ENCODE measurements around the gene GRIA1. TPM values are rescaled to one million over a fixed set of nuclear protein-coding genes. Genes with fewer than 3 reads are reported as not detected.

The GRIA1 gene
- total RNA-seq, 2 donors from 2014 or later, result 12.4 to 39.0 TPM

DNA sequence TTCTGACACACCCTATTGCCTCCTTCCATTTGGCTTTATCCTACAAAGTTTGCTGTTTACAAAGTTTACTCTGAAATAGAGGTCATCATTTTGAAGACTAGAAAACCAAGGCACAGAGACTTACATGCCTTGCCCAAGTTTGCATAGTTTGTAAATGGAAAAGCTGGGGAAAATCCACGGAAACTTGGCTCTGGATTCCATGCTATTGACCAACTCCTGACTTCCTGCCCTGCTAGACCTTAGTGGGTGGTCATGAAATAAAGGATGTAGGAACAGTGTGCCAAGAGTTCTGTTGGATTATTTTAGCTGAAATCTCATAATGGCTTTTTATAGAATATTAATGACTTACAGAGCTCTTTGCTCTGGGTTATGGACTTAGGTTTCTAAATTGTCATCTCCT, 69.5 kb downstream of the GRIA1 start:
- Histone ChIP-seq H3K9me3 (no peaks in the 10 kb centered on the region), H3K27ac (peak overlapping the region in 1 of 2 donors; percentile 43), H3K4me1 (ENCODE audit: control insufficient read depth in 1 of 2, low read depth in 2 of 2) (peaks cover 6 to 15% of the 10 kb centered on the region in 2 donors), H3K27me3 (replicated peaks; ENCODE audit: insufficient read depth) (no peaks in the 10 kb centered on the region), H3K36me3 (no peaks in the 10 kb centered on the region), H3K4me3 (no peak overlapping the region)
- TF ChIP-seq, protein P1, sequence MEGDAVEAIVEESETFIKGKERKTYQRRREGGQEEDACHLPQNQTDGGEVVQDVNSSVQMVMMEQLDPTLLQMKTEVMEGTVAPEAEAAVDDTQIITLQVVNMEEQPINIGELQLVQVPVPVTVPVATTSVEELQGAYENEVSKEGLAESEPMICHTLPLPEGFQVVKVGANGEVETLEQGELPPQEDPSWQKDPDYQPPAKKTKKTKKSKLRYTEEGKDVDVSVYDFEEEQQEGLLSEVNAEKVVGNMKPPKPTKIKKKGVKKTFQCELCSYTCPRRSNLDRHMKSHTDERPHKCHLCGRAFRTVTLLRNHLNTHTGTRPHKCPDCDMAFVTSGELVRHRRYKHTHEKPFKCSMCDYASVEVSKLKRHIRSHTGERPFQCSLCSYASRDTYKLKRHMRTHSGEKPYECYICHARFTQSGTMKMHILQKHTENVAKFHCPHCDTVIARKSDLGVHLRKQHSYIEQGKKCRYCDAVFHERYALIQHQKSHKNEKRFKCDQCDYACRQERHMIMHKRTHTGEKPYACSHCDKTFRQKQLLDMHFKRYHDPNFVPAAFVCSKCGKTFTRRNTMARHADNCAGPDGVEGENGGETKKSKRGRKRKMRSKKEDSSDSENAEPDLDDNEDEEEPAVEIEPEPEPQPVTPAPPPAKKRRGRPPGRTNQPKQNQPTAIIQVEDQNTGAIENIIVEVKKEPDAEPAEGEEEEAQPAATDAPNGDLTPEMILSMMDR (IDR thresholded peaks at IDR 0.05), result no peak
- ATAC-seq (ENCODE audit: insufficient number of reproducible peaks, low FRiP score, low read depth) (peak; percentile 57), DNase-seq (ENCODE audit: low spot score) (no peak)

DNA sequence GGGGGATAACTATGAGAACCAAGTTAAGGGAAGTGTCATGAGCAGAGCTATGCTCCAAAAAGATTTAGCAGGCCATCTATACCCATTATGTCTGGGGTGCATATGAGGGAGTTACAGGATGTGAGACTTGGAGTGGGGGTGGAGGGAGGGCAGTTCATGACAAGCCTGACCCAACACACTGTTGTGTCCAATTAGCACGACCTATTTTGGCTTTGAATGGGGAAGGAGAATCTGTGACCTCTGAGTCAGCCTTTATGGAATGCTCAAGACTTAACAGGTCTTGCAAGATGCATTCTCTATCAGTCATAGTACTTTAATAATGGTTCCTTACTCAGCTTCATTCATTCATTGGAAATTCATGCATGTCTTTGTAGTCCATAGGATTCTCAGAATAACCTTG, 71.7 kb downstream of the GRIA1 start:
- no peaks in the 10 kb centered on the region for H3K9me3 ChIP-seq
- DNase-seq (ENCODE audit: low spot score), result no peak
- peaks cover 6 to 15% of the 10 kb centered on the region in 2 donors for H3K4me1 ChIP-seq (ENCODE audit: control insufficient read depth in 1 of 2, low read depth in 2 of 2)
- no peaks in the 10 kb centered on the region for H3K27me3 ChIP-seq (replicated peaks; ENCODE audit: insufficient read depth)
- H3K36me3 ChIP-seq, result no peaks in the 10 kb centered on the region
- H3K4me3 ChIP-seq, result no peak overlapping the region
- TF ChIP-seq, protein P1 (IDR thresholded peaks at IDR 0.05), result no peak
- H3K27ac ChIP-seq, result no peak overlapping the region
- ATAC-seq (ENCODE audit: insufficient number of reproducible peaks, low FRiP score, low read depth), result no peak

DNA sequence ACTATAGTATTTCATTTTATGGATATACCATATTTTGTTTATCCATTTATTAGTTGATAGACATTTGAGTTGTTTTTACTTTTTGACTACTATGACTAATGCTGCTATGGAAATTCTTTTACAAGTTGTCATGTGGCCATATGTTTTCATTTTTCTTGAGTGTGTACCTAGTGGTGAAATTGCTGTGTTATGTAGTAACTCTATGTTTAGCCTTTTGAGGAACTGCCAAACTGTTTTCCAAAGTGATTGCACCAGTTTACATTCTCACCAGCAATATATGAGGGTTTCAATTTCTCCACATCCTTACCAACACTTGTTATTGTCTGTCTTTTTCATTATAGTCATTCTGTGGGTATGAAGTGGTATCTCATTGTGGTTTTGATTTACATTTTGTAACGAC, 75.4 kb downstream of the GRIA1 start:
- Histone ChIP-seq H3K36me3 (no peaks in the 10 kb centered on the region), H3K4me1 (ENCODE audit: control insufficient read depth in 1 of 2, low read depth in 2 of 2) (peaks cover 16 to 25% of the 10 kb centered on the region in 2 donors), H3K9me3 (no peaks in the 10 kb centered on the region), H3K27me3 (replicated peaks; ENCODE audit: insufficient read depth) (no peaks in the 10 kb centered on the region), H3K27ac (no peak overlapping the region), H3K4me3 (no peak overlapping the region)
- DNase-seq (ENCODE audit: low spot score), result no peak
- TF ChIP-seq, protein P1 (IDR thresholded peaks at IDR 0.05), result no peak
- no peak for ATAC-seq (ENCODE audit: insufficient number of reproducible peaks, low FRiP score, low read depth)

DNA sequence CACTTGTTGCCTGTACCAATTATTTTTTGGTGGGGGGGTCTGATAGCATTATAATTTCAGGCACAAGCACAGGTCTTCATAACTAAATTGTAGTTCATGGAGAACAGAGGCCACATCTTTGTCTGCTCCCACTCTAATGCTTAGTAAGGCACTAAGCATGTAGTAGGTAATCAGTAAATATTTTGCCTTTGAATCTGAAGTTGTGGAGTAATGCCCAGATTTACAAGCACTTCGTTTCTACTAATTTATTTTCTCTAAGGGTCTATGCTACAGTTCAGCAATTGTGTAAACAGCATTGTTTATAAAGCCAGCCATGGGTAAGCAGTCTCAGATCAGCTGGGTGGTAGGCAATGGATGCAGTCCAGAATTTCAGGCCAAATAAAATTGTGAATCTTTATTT, 78.6 kb downstream of the GRIA1 start:
- H3K4me1 ChIP-seq (ENCODE audit: control insufficient read depth in 1 of 2, low read depth in 2 of 2), result peaks cover 37 to 57% of the 10 kb centered on the region in 2 donors
- peak overlapping the region; percentile 62 to 85 for H3K27ac ChIP-seq
- no peaks in the 10 kb centered on the region for H3K36me3 ChIP-seq
- no peaks in the 10 kb centered on the region for H3K9me3 ChIP-seq
- TF ChIP-seq, protein P1 (IDR thresholded peaks at IDR 0.05), result no peak
- H3K27me3 ChIP-seq (replicated peaks; ENCODE audit: insufficient read depth), result no peaks in the 10 kb centered on the region
- no peak overlapping the region for H3K4me3 ChIP-seq
- DNase-seq (ENCODE audit: low spot score) (no peak), ATAC-seq (ENCODE audit: insufficient number of reproducible peaks, low FRiP score, low read depth) (no peak)

DNA sequence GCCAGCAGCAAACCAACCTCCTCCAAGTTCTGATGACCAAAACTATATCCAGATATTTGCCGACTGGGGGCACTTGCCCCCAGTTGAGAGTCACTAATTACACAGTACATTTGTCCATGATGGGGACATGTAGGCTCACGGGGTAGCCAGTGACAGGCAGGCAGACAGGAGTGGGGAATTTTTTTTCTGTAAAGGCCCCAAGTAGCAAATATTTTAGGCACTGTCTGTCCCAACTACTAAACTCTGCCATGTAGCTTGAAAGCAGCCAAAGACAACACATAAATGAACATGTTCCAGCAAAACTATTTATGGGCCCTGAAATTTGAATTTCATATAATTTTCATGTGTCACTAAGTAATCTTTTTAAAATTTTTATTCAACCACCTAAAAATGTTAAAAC, 80.7 kb downstream of the GRIA1 start:
- H3K4me3 ChIP-seq, result no peak overlapping the region
- H3K27ac ChIP-seq, result peak overlapping the region; percentile 62 to 85
- no peak for DNase-seq (ENCODE audit: low spot score)
- TF ChIP-seq, protein P1 (IDR thresholded peaks at IDR 0.05), result no peak
- peaks cover 37 to 59% of the 10 kb centered on the region in 2 donors for H3K4me1 ChIP-seq (ENCODE audit: control insufficient read depth in 1 of 2, low read depth in 2 of 2)
- ATAC-seq (ENCODE audit: insufficient number of reproducible peaks, low FRiP score, low read depth), result peak; percentile 42
- no peaks in the 10 kb centered on the region for H3K36me3 ChIP-seq
- no peaks in the 10 kb centered on the region for H3K27me3 ChIP-seq (replicated peaks; ENCODE audit: insufficient read depth)
- H3K9me3 ChIP-seq, result no peaks in the 10 kb centered on the region
